GM20000 (cell line): ENCODE results near the gene TRAPPC14.

ENCODE experiments used
- DNase-seq: peaks from one replicate; pipeline ENCODE4 v3.0.0; 2012; ENCODE audit warnings: low spot score
- CTCF ChIP-seq: IDR thresholded peaks from 2 replicates; pipeline ENCODE4 v1.5.1; 2012; ENCODE audit warnings: mild to moderate bottlenecking, control low read depth; ENCODE audit errors: extremely low read depth, missing control alignments

The TRAPPC14 gene

DNA sequence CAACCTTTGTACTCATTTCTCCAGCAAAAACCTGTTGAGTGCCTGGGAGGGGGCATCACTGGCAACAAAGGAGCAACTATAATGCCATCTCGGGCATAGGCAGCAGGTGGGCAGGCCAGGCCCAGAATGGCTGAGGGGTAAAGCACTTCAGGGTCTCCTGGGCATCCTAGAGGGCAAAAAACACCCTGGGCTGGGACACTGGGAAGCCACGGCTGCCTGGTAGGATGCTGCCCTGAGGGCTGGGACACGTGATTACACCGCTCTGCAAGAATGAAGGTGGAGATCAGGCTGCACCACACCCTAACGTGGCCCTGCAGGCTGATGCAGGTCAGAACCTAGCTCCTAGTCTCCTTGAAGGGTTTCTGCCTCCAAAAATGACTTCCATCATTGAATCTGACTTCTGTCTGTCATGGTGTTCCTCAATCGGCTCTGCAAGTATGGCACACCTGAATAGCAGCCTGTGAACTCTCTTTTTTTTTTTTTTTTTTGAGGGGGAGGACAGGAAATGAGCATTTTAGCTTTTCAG lies 4.5 kb upstream of the TRAPPC14 start:
- no peak for TF ChIP-seq CTCF
- DNase-seq, result no peak

- TF ChIP-seq CTCF, result no peak
- no peak for DNase-seq
Measured at GRCh38 chr7:100160067-100160466, 1.5 kb upstream of the TRAPPC14 start.

DNA sequence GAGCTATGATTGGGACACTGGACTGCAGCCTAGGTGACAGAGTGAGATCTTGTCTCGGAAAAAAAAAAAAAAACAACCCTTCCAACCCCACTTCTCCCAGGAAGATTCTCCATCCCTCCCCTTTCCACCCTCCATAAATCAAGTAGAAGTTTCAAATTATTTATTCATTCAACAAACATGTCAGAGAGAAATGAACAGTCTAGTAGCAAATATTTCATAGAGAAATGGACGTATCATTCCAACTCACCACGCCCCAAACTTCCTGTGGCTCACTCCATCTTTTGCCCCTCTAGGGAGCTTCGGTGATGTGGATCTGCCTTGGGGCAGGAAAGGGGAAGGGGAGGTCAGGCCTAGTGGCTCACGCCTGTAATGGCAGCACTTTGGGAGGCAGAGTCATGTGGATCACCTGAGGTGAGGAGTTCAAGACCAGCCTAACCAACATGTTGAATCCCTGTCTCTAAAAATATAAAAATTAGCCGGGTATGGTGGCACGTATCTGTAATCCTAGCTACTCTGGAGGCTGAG lies 638 bp upstream of the TRAPPC14 start:
- DNase-seq, result no peak
- no peak for TF ChIP-seq CTCF

GRCh38 chr7:100157334-100158228 lies 942 bp downstream of the TRAPPC14 start:
- no peak for TF ChIP-seq CTCF
- DNase-seq, result peak; percentile 58

DNA sequence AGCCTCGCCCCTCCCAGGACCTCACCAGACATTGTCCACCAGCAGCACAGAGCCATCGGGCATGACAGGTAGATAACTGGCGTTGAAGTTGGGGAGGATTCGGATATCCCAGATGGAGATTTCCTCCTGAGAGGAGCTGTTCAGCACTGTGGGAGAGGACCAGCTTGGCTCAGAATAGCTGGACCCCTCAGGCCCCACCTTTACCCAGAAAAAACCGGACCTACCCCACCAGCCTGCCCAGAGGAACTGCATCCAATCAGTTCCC lies 1.5 kb downstream of the TRAPPC14 start:
- no peak for DNase-seq
- no peak for TF ChIP-seq CTCF

DNA sequence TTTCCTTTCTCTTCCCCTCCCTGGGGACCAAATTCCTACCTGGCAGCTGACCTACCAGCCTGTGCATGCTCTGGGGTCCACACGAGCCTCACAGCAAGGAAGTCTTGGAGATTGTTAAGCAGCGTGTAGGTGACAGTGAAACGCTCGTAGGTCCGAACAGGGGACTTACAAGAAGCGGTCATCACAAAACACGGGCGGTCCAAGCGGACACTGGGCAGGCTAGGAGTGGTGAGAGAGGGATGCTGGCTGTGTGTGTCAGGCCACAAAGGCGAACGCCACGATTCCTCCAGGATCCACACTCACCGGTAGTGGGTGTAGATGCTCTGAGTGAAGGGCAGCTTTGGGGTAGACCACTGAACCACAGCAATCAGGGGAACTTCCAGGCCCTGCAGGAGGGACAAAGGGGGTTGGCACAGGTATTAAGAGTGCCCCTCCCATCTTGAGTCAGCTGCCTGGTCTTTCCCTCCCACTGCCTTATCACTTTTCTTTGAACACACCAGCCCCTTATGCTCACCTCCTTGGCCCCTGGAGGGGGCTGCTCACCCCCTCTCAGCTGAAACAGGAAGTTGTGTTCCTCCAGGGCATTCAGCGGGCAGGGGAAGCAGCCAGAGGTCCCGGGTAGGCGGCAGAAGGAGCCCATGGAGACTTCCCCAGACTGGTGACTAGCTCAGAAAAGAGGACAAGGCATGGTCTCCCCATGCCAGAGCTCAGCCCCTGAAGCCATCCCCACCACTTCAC lies 2.0 kb downstream of the TRAPPC14 start:
- DNase-seq, result peak; percentile 47
- no peak for TF ChIP-seq CTCF
